K562 (cell line): ENCODE results near the gene MECR. TPM values are rescaled to one million over a fixed set of nuclear protein-coding genes. Genes with fewer than 3 reads are reported as not detected.

Source experiments
- CCNT2 ChIP-seq: IDR thresholded peaks from 2 replicates; pipeline ENCODE4 v1.6.1; 2011; ENCODE audit warnings: borderline replicate concordance, low read depth, mild to moderate bottlenecking, moderate library complexity, mixed read lengths, low read length; ENCODE audit not compliant: insufficient read length; ENCODE audit errors: extremely low read depth
- JUN ChIP-seq, 2 experiments: sonication (generic) in 1 of 2; formaldehyde crosslinking in 1 of 2; IDR thresholded peaks; 2 replicates each; pipeline versions ENCODE4 v1.6.1 to v1.8.0; 2012 to 2022; ENCODE audit warnings: borderline replicate concordance in 2 of 2, mild to moderate bottlenecking in 2 of 2, improper control_type of control experiment in 1 of 2, low read depth in 1 of 2, low read length in 1 of 2, missing genetic modification reagents in 1 of 2
- KAT8 ChIP-seq: fragments of 450-650 bp; IDR thresholded peaks from 2 replicates; pipeline ENCODE4 v1.6.1; 2016; ENCODE audit warnings: low read depth, mild to moderate bottlenecking
- NEUROD1 ChIP-seq: fragments of 150-350 bp; IDR thresholded peaks from 2 replicates; pipeline ENCODE4 v1.6.1; 2014; ENCODE audit warnings: borderline replicate concordance, low read length, low read depth; ENCODE audit not compliant: partially characterized antibody
- NFYB ChIP-seq: IDR thresholded peaks from 2 replicates; pipeline ENCODE4 v1.6.1; 2011; ENCODE audit warnings: mild to moderate bottlenecking, moderate library complexity; ENCODE audit not compliant: insufficient read length; ENCODE audit errors: extremely low read depth
- RHOXF2B ChIP-seq: fragments of 250-450 bp; sonication (Bioruptor Pico); conservative IDR thresholded peaks from 2 replicates; pipeline ENCODE4 v1.5.1; 2021
- TAL1 ChIP-seq: fragments of 450-650 bp; IDR thresholded peaks from 2 replicates; pipeline ENCODE4 v1.6.1; 2016; ENCODE audit warnings: mild to moderate bottlenecking
- U2AF2 ChIP-seq: fragments of 200-400 bp; formaldehyde crosslinking; optimal IDR thresholded peaks from 2 replicates; pipeline ENCODE3; 2017; ENCODE audit warnings: low read depth, mild to moderate bottlenecking, low read length
- ZNF398 ChIP-seq: fragments of 250-450 bp; sonication (Bioruptor Pico); IDR thresholded peaks from 2 replicates; pipeline ENCODE4 v1.8.0; 2021; ENCODE audit warnings: moderate library complexity, mild to moderate bottlenecking, inconsistent platforms
- ZNF655 ChIP-seq: fragments of 250-450 bp; sonication (Bioruptor Pico); IDR thresholded peaks from 2 replicates; pipeline ENCODE4 v1.5.0; 2021
- ZNF740 ChIP-seq, 3 experiments: fragments of 200-800 bp in 1 of 3; sonication (Bioruptor generic) in 1 of 3; sonication (generic) in 1 of 3; formaldehyde crosslinking in 1 of 3; IDR thresholded peaks; 2 replicates each; pipeline versions ENCODE4 v1.6.1 to v1.8.0; 2016 to 2022; ENCODE audit warnings: mild to moderate bottlenecking in 2 of 3, missing compliant biosample characterization in 2 of 3, missing genetic modification characterization in 2 of 3, missing genetic modification reagents in 1 of 3
- polyA plus RNA-seq, 8 experiments: library from polyadenylated mRNA; depleted of rRNA in 4 of 8; stranded (reverse) in 5 of 8; unstranded in 3 of 8; fragments of >200 nt; fragmentation: Nextera tagmentation in 2 of 8; fragmentation: Illumina TruSeq in 1 of 8; extraction: Ambion mirVana in 2 of 8; extraction: Trizol in 1 of 8; gene quantifications; 2 replicates each; pipeline versions ENCODE4 v1.2.1 to v1.2.3, GENCODE V29; 2011 to 2014; ENCODE audit warnings: inconsistent platforms in 1 of 8, missing spikeins in 1 of 8
- total RNA-seq, 7 experiments: library from RNA; depleted of rRNA in 6 of 7; stranded (reverse); fragments of >200 nt in 6 of 7; fragmentation: Illumina TruSeq in 2 of 7; extraction: Trizol in 2 of 7; gene quantifications; 2 replicates each; pipeline versions ENCODE4 v1.2.1 to v1.2.3, GENCODE V29; 2011 to 2021; ENCODE audit warnings: low replicate concordance in 1 of 7

Gene MECR
- total and polyA plus RNA-seq, 9 of the 15 experiments (the other 6 are each of a cell fraction or from before 2014, with no cell fraction given): 10.4 to 58.6 (median 42.9) TPM

GRCh38 chr1:29202584-29203340 is 28.0 kb downstream of the MECR start (continued):
- TF ChIP-seq ZNF398 (CRISPR knock-in tag) (no peak), CCNT2 (no peak), RHOXF2B (CRISPR knock-in tag) (no peak), JUN (IDR thresholded peaks at IDR 0.05; ENCODE audit: borderline replicate concordance, low read depth, low read length) (peak; percentile 98), JUN (CRISPR knock-in tag; IDR thresholded peaks at IDR 0.05; ENCODE audit: borderline replicate concordance) (peak; percentile 41; the same call in 1 of the 2 replicates), U2AF2 (no peak), TAL1 (peak; percentile 84), KAT8 (no peak), NEUROD1 (peak; percentile 75), ZNF655 (CRISPR knock-in tag) (no peak), ZNF740 (CRISPR knock-in tag; IDR thresholded peaks at IDR 0.05) (no peak), ZNF740 (tag; IDR thresholded peaks at IDR 0.05) (no peak), NFYB (no peak)
